Measurements from ENCODE around the gene BDKRB2. TPM values are rescaled to one million over a fixed set of nuclear protein-coding genes. Genes with fewer than 3 reads are reported as not detected.

The BDKRB2 gene
- total RNA-seq, 2 donors from 2014 or later, result 1.1 to 3.8 TPM

DNA sequence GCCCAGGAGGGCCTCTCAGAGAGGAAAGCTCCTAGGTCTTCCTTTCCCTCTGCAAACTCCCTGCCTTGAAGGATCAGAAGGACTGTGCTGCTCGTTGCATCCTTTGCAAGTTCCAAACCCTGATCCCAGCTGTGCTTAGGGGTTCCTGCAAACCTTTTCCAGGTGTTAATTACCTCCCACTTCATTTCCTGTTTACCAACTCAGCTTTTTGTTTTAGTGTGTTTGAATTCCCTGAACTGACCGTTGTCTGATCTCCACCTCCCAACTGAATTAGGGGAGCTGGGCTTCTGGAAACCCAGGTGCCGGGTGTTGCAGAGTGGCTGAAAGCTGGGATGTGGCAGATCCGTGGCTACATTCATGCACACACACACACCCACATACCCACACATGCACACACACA is 30.8 kb downstream of the BDKRB2 start:
- H3K27me3 Mint-ChIP-seq (ENCODE audit: insufficient read depth), result no peaks in the 10 kb centered on the region
- 84 to 100% methylated on average over 1 to 4 of the region's 4 CpGs for WGBS, 2 experiments (ENCODE audit: insufficient coverage in 1 of 2, insufficient read length in 1 of 2)
- H3K27ac Mint-ChIP-seq, result peak overlapping the region; percentile 27
- peaks cover 7% of the 10 kb centered on the region for H3K36me3 Mint-ChIP-seq (ENCODE audit: low read depth)
- H3K4me3 Mint-ChIP-seq, result no peak overlapping the region
- H3K4me1 ChIP-seq (ENCODE audit: control insufficient read depth, insufficient read depth, low read length), result peaks cover 11% of the 10 kb centered on the region
- no peaks in the 10 kb centered on the region for H3K9me3 ChIP-seq (ENCODE audit: control insufficient read depth, low read length)
- no peaks in the 10 kb centered on the region for H3K36me3 ChIP-seq (ENCODE audit: control insufficient read depth, insufficient read depth, low read length)
- H3K9me3 Mint-ChIP-seq, result no peaks in the 10 kb centered on the region
- peaks cover 30% of the 10 kb centered on the region for H3K4me1 Mint-ChIP-seq
- H3K27ac ChIP-seq (ENCODE audit: low read depth, low read length), result no peak overlapping the region
- DNase-seq, result peak; percentile 73
- H3K9ac ChIP-seq (ENCODE audit: extremely low read depth, low read length, poor library complexity, severe bottlenecking), result no peak overlapping the region
- TF ChIP-seq, protein P1, sequence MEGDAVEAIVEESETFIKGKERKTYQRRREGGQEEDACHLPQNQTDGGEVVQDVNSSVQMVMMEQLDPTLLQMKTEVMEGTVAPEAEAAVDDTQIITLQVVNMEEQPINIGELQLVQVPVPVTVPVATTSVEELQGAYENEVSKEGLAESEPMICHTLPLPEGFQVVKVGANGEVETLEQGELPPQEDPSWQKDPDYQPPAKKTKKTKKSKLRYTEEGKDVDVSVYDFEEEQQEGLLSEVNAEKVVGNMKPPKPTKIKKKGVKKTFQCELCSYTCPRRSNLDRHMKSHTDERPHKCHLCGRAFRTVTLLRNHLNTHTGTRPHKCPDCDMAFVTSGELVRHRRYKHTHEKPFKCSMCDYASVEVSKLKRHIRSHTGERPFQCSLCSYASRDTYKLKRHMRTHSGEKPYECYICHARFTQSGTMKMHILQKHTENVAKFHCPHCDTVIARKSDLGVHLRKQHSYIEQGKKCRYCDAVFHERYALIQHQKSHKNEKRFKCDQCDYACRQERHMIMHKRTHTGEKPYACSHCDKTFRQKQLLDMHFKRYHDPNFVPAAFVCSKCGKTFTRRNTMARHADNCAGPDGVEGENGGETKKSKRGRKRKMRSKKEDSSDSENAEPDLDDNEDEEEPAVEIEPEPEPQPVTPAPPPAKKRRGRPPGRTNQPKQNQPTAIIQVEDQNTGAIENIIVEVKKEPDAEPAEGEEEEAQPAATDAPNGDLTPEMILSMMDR (conservative IDR thresholded peaks at IDR 0.05), result no peak
- no peak overlapping the region for H3K4me3 ChIP-seq (ENCODE audit: low read length)
- H3K27me3 ChIP-seq (ENCODE audit: control insufficient read depth, insufficient read depth, low read length, poor library complexity, severe bottlenecking), result no peaks in the 10 kb centered on the region

DNA sequence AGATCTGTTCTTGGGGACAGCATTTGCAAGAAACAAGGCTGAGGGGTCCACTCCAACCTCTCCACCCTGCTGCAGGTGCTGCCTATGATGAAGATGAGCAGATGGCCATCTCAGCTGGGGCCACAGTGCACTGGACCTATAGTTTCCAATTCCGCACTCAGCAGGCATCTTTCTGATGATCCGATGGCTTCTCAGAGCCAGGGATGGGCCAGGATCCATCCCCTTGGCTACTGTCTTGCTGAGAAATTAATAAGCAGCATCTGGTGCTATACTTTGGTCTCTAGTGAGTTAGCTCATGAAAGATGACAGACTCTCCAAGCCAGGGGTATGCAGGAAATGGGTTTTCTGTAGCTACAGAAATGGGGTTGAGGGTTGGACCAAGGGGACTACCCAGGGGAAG is 33.0 kb downstream of the BDKRB2 start:
- Histone ChIP-seq H3K9me3 (ENCODE audit: control insufficient read depth, low read length) (no peaks in the 10 kb centered on the region), H3K27me3 (ENCODE audit: control insufficient read depth, insufficient read depth, low read length, poor library complexity, severe bottlenecking) (no peaks in the 10 kb centered on the region), H3K9ac (ENCODE audit: extremely low read depth, low read length, poor library complexity, severe bottlenecking) (no peak overlapping the region), H3K4me3 (ENCODE audit: low read length) (no peak overlapping the region), H3K36me3 (ENCODE audit: control insufficient read depth, insufficient read depth, low read length) (peaks cover 15% of the 10 kb centered on the region), H3K4me1 (ENCODE audit: control insufficient read depth, insufficient read depth, low read length) (peaks cover 6% of the 10 kb centered on the region), H3K27ac (ENCODE audit: low read depth, low read length) (no peak overlapping the region)
- TF ChIP-seq, protein P1 (conservative IDR thresholded peaks at IDR 0.05), result no peak
- H3K27ac Mint-ChIP-seq, result no peak overlapping the region
- no peaks in the 10 kb centered on the region for H3K27me3 Mint-ChIP-seq (ENCODE audit: insufficient read depth)
- peaks cover 26% of the 10 kb centered on the region for H3K4me1 Mint-ChIP-seq
- no peak overlapping the region for H3K4me3 Mint-ChIP-seq
- H3K36me3 Mint-ChIP-seq (ENCODE audit: low read depth), result peaks cover 29% of the 10 kb centered on the region
- DNase-seq, result no peak
- 91 to 100% methylated on average over 2 of the region's 2 CpGs for WGBS, 2 experiments (ENCODE audit: insufficient coverage in 1 of 2, insufficient read length in 1 of 2)
- H3K9me3 Mint-ChIP-seq, result peaks cover 4% of the 10 kb centered on the region

DNA sequence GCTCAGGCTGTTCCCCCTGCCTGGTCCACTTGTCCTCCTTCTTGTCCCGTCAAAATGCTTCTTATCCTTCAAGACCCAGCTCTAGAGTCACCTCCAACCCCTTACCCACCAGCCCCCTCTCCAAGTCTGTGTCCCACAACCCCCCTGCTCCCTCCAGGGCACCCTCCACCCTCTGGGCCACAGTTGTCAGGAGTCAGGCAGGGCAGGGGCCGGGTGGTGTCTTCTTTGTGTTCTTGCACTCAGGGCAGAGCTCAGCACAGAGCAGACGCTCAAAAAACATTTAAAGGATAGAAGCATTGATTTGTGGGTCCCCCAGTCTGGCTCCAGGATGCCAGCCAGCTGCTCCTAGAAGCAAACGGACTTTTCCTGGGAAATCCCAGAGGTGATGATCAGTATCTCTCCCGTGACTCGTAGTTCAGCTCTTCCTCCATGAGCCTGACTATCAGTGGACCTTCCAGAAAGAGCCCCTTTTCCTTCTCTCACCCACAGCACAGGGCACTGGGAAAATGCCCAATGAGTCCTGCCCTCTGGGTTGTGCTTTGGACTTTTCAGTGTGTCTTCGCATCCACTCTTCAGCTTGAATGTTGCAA is 34.1 kb downstream of the BDKRB2 start:
- Histone ChIP-seq H3K9me3 (ENCODE audit: control insufficient read depth, low read length) (no peaks in the 10 kb centered on the region), H3K4me3 (ENCODE audit: low read length) (no peak overlapping the region), H3K4me1 (ENCODE audit: control insufficient read depth, insufficient read depth, low read length) (peaks cover 6% of the 10 kb centered on the region), H3K9ac (ENCODE audit: extremely low read depth, low read length, poor library complexity, severe bottlenecking) (no peak overlapping the region), H3K27me3 (ENCODE audit: control insufficient read depth, insufficient read depth, low read length, poor library complexity, severe bottlenecking) (no peaks in the 10 kb centered on the region), H3K27ac (ENCODE audit: low read depth, low read length) (no peak overlapping the region), H3K36me3 (ENCODE audit: control insufficient read depth, insufficient read depth, low read length) (peaks cover 15% of the 10 kb centered on the region)
- no peaks in the 10 kb centered on the region for H3K27me3 Mint-ChIP-seq (ENCODE audit: insufficient read depth)
- 90 to 93% methylated on average over 5 to 7 of the region's 7 CpGs for WGBS, 2 experiments (ENCODE audit: insufficient coverage in 1 of 2, insufficient read length in 1 of 2)
- H3K27ac Mint-ChIP-seq, result no peak overlapping the region
- H3K4me1 Mint-ChIP-seq, result peaks cover 22% of the 10 kb centered on the region
- peaks cover 7% of the 10 kb centered on the region for H3K9me3 Mint-ChIP-seq
- H3K4me3 Mint-ChIP-seq, result no peak overlapping the region
- no peak for DNase-seq
- H3K36me3 Mint-ChIP-seq (ENCODE audit: low read depth), result peaks cover 34% of the 10 kb centered on the region
- TF ChIP-seq, protein P1 (conservative IDR thresholded peaks at IDR 0.05), result no peak
